Fibroblast of pulmonary artery (primary cell): ENCODE results near the gene UBE2H.
A peak's percentile ranks its signal among the peaks of the same experiment; 100 is the strongest.
"Not testable (repeated sequence)": the region's sequence is repeated elsewhere in the genome, so short reads cannot be mapped to it uniquely, and the experiment has no call there.

Experiments used
- DNase-seq: peaks from one replicate; pipeline ENCODE4 v3.0.0-alpha.2; 2010; ENCODE audit warnings: low read depth
- H3K4me3 ChIP-seq: replicated peaks from 2 replicates; pipeline ENCODE4 v1.5.1; 2011; ENCODE audit warnings: low read depth, mild to moderate bottlenecking, control low read depth, low read length, moderate library complexity
- TF ChIP-seq, protein P1 (sequence below): IDR thresholded peaks from 2 replicates; pipeline ENCODE4 v1.5.1; 2011; ENCODE audit warnings: mild to moderate bottlenecking, control low read depth, low read length, inconsistent platforms; ENCODE audit errors: missing control alignments

UBE2H gene

DNA sequence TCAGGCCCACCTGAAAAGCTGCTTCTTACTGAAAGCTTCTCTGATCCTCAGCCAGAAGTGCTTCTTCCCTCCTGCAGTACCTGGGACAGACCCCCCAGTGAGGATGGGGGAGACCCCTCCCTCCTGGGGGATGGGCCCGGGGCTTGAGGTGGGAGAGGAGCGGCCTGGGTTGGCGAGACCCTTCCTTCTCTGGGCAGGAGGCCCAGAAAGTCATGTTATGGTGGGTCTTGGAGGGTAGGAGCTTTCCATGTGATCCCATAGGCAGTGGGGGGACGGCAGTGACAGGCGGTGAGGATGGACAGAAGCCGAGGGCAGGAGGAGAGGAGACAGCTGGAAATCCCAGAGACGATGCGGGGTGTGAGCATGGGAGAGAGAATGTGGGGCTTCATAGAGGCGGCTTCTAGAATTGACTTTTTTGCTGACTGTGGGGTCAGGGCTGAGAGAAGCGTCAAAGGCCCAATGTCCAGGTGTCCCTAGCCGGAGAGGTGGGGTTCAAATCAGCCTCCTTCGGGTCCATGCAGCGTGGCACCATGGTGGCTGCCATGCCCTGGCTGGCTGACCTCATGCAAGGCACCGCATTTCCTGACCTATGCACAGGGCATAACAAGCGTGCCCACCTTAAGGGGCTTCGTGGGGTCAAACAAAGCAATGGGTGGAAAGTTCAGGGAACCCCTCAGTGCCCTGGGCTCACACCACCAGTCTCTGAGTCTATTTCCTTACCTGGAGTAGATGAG lies 154.0 kb downstream of the UBE2H start:
- no peak for DNase-seq
- TF ChIP-seq, protein P1, sequence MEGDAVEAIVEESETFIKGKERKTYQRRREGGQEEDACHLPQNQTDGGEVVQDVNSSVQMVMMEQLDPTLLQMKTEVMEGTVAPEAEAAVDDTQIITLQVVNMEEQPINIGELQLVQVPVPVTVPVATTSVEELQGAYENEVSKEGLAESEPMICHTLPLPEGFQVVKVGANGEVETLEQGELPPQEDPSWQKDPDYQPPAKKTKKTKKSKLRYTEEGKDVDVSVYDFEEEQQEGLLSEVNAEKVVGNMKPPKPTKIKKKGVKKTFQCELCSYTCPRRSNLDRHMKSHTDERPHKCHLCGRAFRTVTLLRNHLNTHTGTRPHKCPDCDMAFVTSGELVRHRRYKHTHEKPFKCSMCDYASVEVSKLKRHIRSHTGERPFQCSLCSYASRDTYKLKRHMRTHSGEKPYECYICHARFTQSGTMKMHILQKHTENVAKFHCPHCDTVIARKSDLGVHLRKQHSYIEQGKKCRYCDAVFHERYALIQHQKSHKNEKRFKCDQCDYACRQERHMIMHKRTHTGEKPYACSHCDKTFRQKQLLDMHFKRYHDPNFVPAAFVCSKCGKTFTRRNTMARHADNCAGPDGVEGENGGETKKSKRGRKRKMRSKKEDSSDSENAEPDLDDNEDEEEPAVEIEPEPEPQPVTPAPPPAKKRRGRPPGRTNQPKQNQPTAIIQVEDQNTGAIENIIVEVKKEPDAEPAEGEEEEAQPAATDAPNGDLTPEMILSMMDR, result no peak
- H3K4me3 ChIP-seq, result no peak overlapping the region

DNA sequence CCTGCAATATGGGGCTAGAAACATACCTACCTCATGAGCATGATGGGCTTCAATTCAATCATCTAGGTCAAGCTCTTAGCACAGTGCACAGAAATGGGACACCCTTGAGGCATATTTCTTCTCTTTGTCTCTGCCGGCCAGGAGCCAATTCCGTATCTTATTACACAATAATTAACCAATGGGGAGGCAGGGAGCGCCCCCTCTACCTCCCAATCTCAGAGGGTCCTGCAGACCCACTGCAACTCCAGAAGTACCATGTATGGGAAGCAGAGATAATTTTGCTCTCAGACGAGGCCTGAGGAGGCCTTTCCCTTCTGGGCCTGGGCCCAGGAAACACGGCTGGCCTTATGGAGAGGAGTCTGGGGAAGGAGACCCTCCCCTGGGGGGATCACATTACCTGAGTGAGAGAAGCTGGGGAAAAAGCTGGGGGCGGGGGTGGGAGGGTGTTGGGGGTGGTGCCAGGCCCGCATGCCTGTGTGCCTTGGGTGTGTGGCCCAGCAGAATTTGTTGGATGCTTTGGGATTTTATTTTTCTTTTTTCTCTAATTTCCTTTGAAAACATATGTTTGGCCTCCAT lies 155.5 kb downstream of the UBE2H start:
- no peak overlapping the region for H3K4me3 ChIP-seq
- no peak for DNase-seq
- TF ChIP-seq, protein P1, result no peak

DNA sequence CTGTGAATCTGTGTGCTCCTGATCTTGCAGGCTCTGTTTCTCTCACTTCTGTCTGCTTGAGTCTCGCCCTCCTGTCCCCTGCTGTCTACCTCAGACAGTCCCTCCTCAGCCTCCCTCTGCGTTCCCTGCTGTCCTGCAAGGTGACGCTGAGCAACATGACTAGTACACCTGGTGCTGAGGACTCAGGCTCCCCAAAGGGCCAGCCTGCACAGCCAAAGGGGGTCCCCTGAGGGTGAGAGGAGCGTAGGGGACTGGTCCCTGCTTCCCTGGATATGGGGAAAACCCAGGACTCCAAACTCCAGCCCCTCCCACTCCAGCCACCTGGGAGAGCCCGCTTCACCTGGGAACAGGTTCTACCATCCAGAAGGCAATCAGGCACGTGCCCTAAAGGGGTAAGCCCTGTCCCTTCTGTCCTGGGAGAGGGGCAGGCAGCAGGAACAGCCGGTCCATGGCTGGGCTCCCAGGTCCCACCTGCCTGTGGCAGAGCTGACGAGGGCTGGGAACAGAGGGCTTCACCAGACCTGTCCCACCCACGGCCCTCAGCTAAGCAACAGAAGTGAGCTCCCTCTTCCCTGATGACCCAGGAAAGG lies 156.5 kb downstream of the UBE2H start:
- TF ChIP-seq, protein P1, result no peak
- no peak for DNase-seq
- no peak overlapping the region for H3K4me3 ChIP-seq

DNA sequence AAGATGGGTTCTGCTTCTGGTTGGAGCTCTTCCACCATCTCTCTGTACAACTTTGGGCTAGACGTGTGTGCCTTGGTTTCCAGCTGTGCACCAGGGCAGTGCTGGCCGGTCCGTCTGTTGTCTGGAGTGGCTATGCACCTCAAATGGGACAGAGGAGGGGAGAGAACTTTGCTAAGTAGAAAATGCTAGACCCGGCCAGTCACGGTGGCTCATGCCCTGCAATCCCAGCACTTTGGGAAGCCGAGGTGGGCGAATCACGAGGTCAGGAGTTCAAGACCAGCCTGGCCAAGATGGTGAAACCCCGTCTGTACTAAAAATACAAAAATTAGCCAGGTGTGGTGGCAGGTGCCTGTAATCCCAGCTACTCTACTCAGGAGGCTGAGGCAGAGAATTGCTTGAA lies 158.3 kb downstream of the UBE2H start:
- H3K4me3 ChIP-seq, DNase-seq: not testable (repeated sequence)

DNA sequence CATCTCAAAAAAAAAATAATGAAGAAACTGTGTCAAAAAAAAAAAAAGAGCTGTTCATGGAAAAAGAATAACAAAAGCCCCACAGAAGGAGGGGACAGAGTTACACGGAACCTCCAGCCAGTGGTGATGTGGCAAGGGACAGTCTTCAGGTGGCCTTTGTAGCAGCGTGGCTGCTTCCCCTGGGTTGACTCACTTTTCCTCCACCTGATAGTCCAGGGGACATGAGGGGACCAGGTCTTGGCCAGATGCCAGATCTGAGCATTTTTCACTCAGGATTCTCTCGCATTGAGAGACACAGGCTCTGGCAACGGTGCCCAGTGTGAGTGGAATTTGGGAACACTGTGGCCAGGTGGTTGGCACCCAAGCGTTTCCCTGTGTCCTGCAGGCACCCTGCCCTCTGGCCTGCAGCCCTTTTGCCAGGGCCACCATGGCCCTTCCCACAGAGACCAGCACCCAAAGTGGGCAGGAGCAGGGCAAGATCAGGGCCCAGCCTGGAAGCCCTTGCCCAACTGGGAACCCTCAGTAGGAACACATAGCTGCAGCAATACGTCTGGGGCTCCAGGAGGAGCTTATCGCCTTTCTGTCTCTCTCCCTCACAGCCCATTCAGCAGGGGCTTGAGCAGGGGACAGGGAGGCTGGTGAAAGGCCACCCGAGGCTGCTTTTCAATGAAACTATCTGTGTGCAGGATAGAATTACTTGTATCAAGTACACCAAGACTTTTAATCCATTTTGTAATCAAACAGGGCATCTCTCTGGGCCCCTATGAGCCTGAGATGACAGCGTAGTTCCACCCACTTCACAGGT lies 159.1 kb downstream of the UBE2H start:
- DNase-seq, result no peak
- TF ChIP-seq, protein P1, result no peak
- H3K4me3 ChIP-seq, result no peak overlapping the region

DNA sequence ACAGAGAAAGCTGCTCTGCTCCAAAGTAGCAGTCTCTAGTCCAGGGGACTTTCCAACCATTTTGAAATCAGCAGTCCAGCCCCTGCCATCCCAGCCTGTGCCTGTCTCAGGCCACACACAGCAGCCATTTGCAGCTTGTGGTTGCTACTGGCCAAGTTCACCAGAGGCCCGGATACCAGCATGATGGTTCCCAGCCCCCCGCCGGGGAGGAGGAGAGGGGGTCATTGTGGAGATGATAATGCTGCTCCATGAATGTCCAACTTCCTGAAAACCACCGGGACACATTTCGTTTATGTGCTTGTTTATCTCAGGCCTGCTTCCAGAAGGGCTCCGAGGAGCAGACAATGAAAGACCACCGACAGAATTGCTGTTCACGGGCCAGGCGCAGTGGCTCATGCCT lies 160.0 kb downstream of the UBE2H start:
- TF ChIP-seq, protein P1, result no peak
- no peak overlapping the region for H3K4me3 ChIP-seq

DNA sequence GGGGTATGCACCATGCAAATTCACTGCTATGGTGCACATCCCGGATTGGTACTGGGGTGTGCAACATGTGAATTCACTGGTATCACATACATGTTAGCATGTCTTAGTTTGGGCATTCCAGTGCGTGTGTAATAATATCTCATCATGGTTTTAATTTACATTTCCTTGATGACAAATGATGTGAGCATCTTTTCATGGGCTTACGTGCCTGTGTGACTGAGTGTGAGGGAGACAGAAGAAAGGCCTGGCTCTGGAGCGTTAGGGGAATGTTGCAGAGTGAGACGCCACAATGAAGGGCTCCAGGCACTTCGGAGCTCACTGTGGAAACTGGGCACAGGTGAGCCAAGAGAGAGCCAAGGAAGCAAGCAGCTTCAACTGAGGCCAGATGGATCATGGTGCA lies 162.6 kb downstream of the UBE2H start:
- H3K4me3 ChIP-seq, result no peak overlapping the region
- DNase-seq, result no peak
- TF ChIP-seq, protein P1, result no peak

More for the DNA sequence above, 160.0 kb downstream of the UBE2H start:
- peak; percentile 11 for DNase-seq
